Cardiac fibroblast (primary cell): Measurements from ENCODE around the gene NEURL2.
A peak's percentile ranks its signal among the peaks of the same experiment; 100 is the strongest.
"Not testable (repeated sequence)": the region's sequence is repeated elsewhere in the genome, so short reads cannot be mapped to it uniquely, and the experiment has no call there.

ENCODE experiments used
- DNase-seq, 2 donors: peaks; one replicate each; pipeline versions ENCODE4 v3.0.0 to v3.0.0-alpha.2; 2010; ENCODE audit warnings: low read depth in 2 of 2
- H3K4me3 ChIP-seq, 2 donors: replicated peaks in 1 of 2; 1 replicate in 1 of 2; 2 replicates in 1 of 2; pipeline ENCODE4 v1.5.1; 2011; ENCODE audit warnings: low read depth in 2 of 2, low read length in 2 of 2, mild to moderate bottlenecking in 2 of 2, moderate library complexity in 1 of 2
- TF ChIP-seq, protein P1 (sequence below): IDR thresholded peaks from one replicate; pipeline ENCODE4 v1.5.1; 2011; ENCODE audit warnings: low read depth, mild to moderate bottlenecking, low read length, inconsistent platforms

NEURL2 gene

DNA sequence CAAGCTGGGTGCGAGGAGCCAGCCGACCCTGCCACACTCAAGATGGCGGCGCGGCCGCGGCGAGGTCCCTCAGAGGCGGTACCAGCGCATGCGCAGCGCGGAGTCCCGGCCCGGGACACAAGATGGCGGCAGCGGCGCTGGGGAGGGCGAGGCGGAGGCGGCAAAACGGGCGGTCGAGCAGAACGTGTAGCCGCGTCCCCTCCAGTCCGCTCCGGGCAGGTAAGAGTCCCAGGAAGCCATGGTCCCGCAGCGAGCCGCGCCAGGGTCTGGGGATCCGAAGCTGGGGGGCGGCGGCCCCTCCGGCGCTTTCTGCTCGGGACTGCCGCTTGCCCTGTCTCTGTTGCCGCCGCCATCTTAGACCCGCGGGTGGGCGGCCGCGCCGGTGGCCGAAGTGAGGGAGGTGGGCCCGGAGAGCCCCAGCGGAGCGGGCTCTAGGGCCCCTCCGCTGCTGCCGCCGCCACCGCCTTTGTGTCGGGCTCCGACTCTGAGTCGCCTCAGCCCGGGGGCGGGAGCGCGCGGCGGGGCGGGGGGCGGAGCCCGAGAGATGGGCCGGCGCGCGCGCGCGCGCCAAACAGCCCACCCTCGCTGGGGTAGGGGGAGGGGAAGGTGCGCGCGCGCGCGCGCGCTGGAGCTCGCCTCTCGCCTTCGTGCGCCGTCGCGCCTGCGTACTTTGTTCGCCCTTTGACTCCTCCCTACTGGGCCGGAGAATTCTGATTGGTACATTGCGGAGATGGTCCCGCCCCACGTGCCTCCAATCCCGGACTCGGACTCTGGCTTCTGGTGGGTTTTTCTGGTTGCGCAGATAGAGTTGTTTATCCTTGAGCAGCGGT, 43.8 kb upstream of the NEURL2 start, which contains the start of gene PCIF1:
Gene PCIF1 (plus strand): TSS at position 98 of the 830 bp plus-strand sequence. CDS start 4,317 bp downstream, outside the sequence.
- peak within 1 kb of the TSS; percentile 98 to 99 for H3K4me3 ChIP-seq
- TF ChIP-seq, protein P1, sequence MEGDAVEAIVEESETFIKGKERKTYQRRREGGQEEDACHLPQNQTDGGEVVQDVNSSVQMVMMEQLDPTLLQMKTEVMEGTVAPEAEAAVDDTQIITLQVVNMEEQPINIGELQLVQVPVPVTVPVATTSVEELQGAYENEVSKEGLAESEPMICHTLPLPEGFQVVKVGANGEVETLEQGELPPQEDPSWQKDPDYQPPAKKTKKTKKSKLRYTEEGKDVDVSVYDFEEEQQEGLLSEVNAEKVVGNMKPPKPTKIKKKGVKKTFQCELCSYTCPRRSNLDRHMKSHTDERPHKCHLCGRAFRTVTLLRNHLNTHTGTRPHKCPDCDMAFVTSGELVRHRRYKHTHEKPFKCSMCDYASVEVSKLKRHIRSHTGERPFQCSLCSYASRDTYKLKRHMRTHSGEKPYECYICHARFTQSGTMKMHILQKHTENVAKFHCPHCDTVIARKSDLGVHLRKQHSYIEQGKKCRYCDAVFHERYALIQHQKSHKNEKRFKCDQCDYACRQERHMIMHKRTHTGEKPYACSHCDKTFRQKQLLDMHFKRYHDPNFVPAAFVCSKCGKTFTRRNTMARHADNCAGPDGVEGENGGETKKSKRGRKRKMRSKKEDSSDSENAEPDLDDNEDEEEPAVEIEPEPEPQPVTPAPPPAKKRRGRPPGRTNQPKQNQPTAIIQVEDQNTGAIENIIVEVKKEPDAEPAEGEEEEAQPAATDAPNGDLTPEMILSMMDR = no peak
- DNase-seq = peak; percentile 98 to 99

- peak overlapping the region; percentile 98 to 99 for H3K4me3 ChIP-seq
- TF ChIP-seq, protein P1 = no peak
- DNase-seq = peak; percentile 47 to 67
Measured at GRCh38 chr20:45934046-45934585, 43.1 kb upstream of the NEURL2 start.

- TF ChIP-seq, protein P1 = no peak
- peak overlapping the region; percentile 98 to 99 for H3K4me3 ChIP-seq
- DNase-seq = peak; percentile 75 to 82
Measured at GRCh38 chr20:45933266-45934045, 42.4 kb upstream of the NEURL2 start.

- not testable (repeated sequence) for H3K4me3 ChIP-seq, DNase-seq
Measured at GRCh38 chr20:45931680-45932079, 40.7 kb upstream of the NEURL2 start.

DNA sequence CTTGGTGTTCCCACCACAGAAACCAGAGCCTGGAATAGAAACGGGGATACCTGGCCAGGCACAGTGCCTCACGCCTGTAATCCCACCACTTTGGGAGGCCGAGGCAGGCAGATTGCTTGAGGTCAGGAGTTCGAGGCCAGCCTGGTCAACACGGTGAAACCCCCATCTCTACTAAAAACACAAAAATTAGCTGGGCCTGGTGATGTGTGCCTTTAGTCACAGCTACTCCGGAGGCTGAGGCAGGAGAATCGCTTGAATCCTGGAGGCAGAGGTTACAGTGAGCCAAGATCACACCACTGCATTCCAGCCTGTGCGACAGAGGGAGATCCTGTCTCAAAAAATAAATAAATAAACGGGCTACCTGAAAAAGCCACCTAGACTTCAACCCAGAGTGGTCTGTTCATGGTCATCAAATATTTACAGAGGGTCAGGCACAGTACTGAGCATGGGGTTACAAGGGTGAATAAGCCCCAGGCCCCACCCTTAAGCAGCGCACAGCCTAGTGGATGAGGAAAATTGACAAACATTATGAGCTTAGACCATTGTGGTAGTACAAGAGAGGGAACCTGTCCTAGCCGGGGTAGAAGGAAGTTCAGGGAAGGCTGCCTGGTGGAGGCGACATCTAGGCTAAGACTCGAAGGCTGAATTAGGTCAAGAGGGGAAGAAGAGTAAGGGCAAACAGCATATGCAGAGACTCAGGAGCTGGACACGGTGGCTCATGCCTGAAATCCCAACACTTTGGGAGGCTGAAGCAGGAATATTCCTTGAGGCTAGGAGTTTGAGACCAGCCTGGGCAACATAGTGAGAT, 36.3 kb upstream of the NEURL2 start:
- no peak overlapping the region for H3K4me3 ChIP-seq
- TF ChIP-seq, protein P1 = no peak
- no peak for DNase-seq

- TF ChIP-seq, protein P1 = no peak
- DNase-seq = no peak
- no peak overlapping the region for H3K4me3 ChIP-seq
Measured at GRCh38 chr20:45926731-45927070, 35.7 kb upstream of the NEURL2 start.
